Loucy (cell line): Measurements from ENCODE around the gene HS3ST3A1.

Experiments used
- H2AFZ ChIP-seq: fragments of 200-600 bp; sonication (generic); 2 replicates; pipeline ENCODE4 v1.6.0; 2016; ENCODE audit warnings: antibody characterized with exemption, mild to moderate bottlenecking, low read length, moderate library complexity
- H3F3A ChIP-seq: fragments of 200-600 bp; 2 replicates; pipeline ENCODE4 v1.6.0; 2016; ENCODE audit warnings: antibody characterized with exemption, low read depth, mild to moderate bottlenecking
- H3K27me3 ChIP-seq: fragments of 200-600 bp; sonication (generic); 2 replicates; pipeline ENCODE4 v1.6.1; 2014; ENCODE audit warnings: low read length, mild to moderate bottlenecking; ENCODE audit not compliant: insufficient read depth, poor library complexity, severe bottlenecking
- H3K36me3 ChIP-seq: fragments of 200-600 bp; sonication (generic); 2 replicates; pipeline ENCODE4 v1.6.1; 2016; ENCODE audit warnings: low read length; ENCODE audit not compliant: insufficient read depth
- H3K4me1 ChIP-seq: fragments of 200-600 bp; sonication (generic); 2 replicates; pipeline ENCODE4 v1.5.1; 2014; ENCODE audit warnings: low read length, mild to moderate bottlenecking; ENCODE audit not compliant: insufficient read depth, poor library complexity, severe bottlenecking
- H3K4me2 ChIP-seq: fragments of 200-600 bp; sonication (generic); 2 replicates; pipeline ENCODE4 v1.6.0; 2014; ENCODE audit warnings: antibody characterized with exemption, low read length, low read depth, mild to moderate bottlenecking; ENCODE audit not compliant: poor library complexity, severe bottlenecking
- H3K4me3 ChIP-seq: fragments of 200-600 bp; sonication (generic); 2 replicates; pipeline ENCODE4 v1.5.1; 2014; ENCODE audit warnings: low read length, mild to moderate bottlenecking, mixed read lengths; ENCODE audit not compliant: poor library complexity, severe bottlenecking
- H3K79me2 ChIP-seq: fragments of 200-600 bp; sonication (generic); 2 replicates; pipeline ENCODE4 v1.6.1; 2014; ENCODE audit warnings: low read length; ENCODE audit not compliant: insufficient read depth
- H3K9ac ChIP-seq: fragments of 200-600 bp; sonication (generic); 2 replicates; pipeline ENCODE4 v1.6.0; 2014; ENCODE audit warnings: mild to moderate bottlenecking, low read depth, low read length, moderate library complexity; ENCODE audit not compliant: poor library complexity, severe bottlenecking
- H3K9me2 ChIP-seq: fragments of 200-600 bp; sonication (generic); replicated peaks from 2 replicates; pipeline ENCODE4 v1.6.1; 2016; ENCODE audit warnings: low read depth, low read length, mixed read lengths
- H3K9me3 ChIP-seq: fragments of 200-600 bp; sonication (generic); 2 replicates; pipeline ENCODE4 v1.6.1; 2014; ENCODE audit warnings: mild to moderate bottlenecking, antibody characterized with exemption, low read length, low read depth; ENCODE audit not compliant: insufficient read depth
- H4K20me1 ChIP-seq: fragments of 200-600 bp; sonication (generic); 2 replicates; pipeline ENCODE4 v1.6.0; 2014; ENCODE audit warnings: antibody characterized with exemption, low read length, mild to moderate bottlenecking; ENCODE audit not compliant: insufficient read depth, poor library complexity, severe bottlenecking
- EZH2phosphoT487 ChIP-seq: fragments of 200-600 bp; IDR thresholded peaks from 2 replicates; pipeline ENCODE4 v1.6.1; 2018; ENCODE audit warnings: antibody characterized with exemption, mild to moderate bottlenecking, moderate library complexity, borderline replicate concordance
- TF ChIP-seq, protein P1 (sequence below): fragments of 200-600 bp; sonication (generic); conservative IDR thresholded peaks from 2 replicates; pipeline ENCODE4 v1.5.1; 2014; ENCODE audit warnings: mild to moderate bottlenecking, antibody characterized with exemption, low read length

The HS3ST3A1 gene

DNA sequence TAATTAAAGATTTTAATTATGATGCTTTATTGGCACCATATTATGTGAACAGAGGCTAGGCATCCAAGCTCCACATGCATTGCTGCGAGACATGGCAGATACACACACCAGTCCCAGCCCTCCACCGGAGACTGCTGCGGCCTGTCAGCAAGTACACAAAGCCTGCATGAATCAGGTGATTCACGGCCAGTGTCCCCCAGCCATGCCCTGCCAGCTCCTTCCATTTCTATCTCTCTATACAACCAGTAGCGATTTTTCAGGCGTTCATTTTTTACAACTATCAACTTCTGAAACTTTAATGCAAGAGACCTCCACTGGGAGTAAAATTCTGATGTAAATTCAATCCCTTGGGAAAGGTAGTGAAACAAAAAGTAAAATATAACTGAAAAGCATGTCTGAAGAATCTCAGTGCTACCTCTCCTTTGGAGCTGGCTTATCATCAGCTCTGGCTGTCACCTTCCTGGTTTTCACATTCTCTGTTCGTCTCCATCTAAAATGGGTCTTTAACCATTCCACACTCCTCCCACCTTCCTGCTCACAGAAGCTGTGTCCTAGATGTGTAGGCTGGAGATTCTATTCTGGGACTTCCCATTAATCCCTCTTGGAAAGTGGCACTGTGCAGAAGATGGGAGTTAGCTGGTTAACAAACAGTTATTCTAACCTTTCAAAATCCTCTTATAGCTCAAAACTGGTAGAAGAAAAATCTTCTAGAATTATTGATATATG is 32.2 kb downstream of the HS3ST3A1 start:
- Histone ChIP-seq H3K4me2 (no peak overlapping the region), H3K27me3 (no peaks in the 10 kb centered on the region), H3K36me3 (no peaks in the 10 kb centered on the region), H2AFZ (no peak overlapping the region), H3F3A (no peaks in the 10 kb centered on the region), H3K9me2 (no peaks in the 10 kb centered on the region), H3K79me2 (no peaks in the 10 kb centered on the region), H3K4me1 (no peaks in the 10 kb centered on the region), H3K4me3 (no peak overlapping the region), H3K9me3 (peaks cover 4% of the 10 kb centered on the region; the same call in 1 of the 2 replicates), H4K20me1 (no peaks in the 10 kb centered on the region), H3K9ac (no peak overlapping the region)
- TF ChIP-seq, protein P1, sequence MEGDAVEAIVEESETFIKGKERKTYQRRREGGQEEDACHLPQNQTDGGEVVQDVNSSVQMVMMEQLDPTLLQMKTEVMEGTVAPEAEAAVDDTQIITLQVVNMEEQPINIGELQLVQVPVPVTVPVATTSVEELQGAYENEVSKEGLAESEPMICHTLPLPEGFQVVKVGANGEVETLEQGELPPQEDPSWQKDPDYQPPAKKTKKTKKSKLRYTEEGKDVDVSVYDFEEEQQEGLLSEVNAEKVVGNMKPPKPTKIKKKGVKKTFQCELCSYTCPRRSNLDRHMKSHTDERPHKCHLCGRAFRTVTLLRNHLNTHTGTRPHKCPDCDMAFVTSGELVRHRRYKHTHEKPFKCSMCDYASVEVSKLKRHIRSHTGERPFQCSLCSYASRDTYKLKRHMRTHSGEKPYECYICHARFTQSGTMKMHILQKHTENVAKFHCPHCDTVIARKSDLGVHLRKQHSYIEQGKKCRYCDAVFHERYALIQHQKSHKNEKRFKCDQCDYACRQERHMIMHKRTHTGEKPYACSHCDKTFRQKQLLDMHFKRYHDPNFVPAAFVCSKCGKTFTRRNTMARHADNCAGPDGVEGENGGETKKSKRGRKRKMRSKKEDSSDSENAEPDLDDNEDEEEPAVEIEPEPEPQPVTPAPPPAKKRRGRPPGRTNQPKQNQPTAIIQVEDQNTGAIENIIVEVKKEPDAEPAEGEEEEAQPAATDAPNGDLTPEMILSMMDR = no peak
- no peak for TF ChIP-seq EZH2phosphoT487

DNA sequence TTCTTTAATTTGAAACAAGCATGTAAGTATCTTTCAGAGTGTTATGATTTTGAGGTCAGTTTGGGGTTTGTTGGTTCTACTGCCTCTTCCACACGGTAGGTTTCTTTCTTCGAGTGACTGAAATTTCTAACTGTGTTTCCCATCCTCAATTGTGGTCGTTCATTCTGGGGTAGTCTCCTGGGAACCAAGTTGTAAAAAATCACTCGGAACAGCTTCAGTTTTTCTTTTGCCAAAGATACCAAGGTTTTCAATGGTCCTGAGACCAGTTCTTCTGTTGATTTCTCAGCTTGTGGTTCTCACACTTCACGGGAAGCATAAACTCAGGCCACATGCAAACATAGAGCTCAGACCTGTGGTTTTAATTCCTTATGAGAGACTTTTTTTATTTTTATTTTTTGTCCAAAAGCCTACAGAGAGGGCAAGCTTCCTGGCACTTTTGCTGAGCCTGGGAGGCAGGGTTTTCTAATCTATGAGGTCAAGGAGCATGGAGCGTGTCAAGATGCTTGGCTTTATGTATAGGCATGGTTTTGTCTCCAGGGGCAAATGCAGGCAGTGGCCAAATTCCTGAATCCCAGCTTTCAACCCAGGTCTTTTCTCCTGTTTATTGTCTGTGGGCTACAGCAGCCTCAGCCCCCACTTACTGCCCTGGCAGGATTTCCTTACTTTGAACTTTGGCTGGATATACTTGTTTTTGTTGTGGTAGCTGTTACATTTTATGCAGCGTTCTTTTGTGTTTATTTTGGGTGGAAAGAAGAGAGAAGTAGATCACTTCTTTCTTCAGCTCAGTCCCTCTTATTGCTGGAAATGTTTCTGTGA is 32.9 kb downstream of the HS3ST3A1 start:
- H3K79me2 ChIP-seq = no peaks in the 10 kb centered on the region
- H3K9ac ChIP-seq = no peak overlapping the region
- no peaks in the 10 kb centered on the region for H4K20me1 ChIP-seq
- H2AFZ ChIP-seq = no peak overlapping the region
- H3F3A ChIP-seq = no peaks in the 10 kb centered on the region
- H3K4me2 ChIP-seq = no peak overlapping the region
- no peak overlapping the region for H3K4me3 ChIP-seq
- peaks cover 4% of the 10 kb centered on the region; the same call in 1 of the 2 replicates for H3K9me3 ChIP-seq
- TF ChIP-seq, protein P1 = no peak
- no peak for TF ChIP-seq EZH2phosphoT487
- no peaks in the 10 kb centered on the region for H3K9me2 ChIP-seq
- no peaks in the 10 kb centered on the region for H3K27me3 ChIP-seq
- H3K36me3 ChIP-seq = no peaks in the 10 kb centered on the region
- no peaks in the 10 kb centered on the region for H3K4me1 ChIP-seq

DNA sequence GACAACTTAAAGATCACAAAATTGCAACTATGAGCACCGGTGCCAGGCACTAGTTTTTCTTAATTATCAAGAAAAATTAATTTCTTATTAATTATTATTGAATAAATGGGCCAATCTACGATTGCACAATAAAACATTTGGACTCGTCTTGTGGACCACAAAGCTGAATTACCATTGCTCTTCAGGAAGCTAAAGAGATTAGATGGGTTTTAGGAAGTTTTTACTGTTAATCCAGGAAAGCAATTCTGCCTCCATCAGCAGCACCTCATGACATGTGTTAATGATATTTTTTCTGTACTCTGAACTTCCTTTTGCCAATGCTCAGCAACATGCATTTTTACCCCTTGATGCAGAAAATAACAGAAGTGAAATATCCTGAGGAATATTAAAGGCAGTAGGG is 37.9 kb downstream of the HS3ST3A1 start:
- Histone ChIP-seq H3F3A (no peaks in the 10 kb centered on the region), H3K79me2 (no peaks in the 10 kb centered on the region), H3K36me3 (no peaks in the 10 kb centered on the region), H3K9me3 (peaks cover 5% of the 10 kb centered on the region; the same call in 1 of the 2 replicates), H2AFZ (no peak overlapping the region), H3K9me2 (no peaks in the 10 kb centered on the region), H3K4me2 (no peak overlapping the region), H3K4me1 (no peaks in the 10 kb centered on the region), H4K20me1 (no peaks in the 10 kb centered on the region), H3K4me3 (no peak overlapping the region), H3K27me3 (no peaks in the 10 kb centered on the region), H3K9ac (no peak overlapping the region)
- TF ChIP-seq, protein P1 = no peak
- no peak for TF ChIP-seq EZH2phosphoT487
